Measurements from ENCODE around the gene HOXA3. TPM values are rescaled to one million over a fixed set of nuclear protein-coding genes. Genes with fewer than 3 reads are reported as not detected.

Gene HOXA3
- total RNA-seq, 1 donor from 2014 or later: not detected

DNA sequence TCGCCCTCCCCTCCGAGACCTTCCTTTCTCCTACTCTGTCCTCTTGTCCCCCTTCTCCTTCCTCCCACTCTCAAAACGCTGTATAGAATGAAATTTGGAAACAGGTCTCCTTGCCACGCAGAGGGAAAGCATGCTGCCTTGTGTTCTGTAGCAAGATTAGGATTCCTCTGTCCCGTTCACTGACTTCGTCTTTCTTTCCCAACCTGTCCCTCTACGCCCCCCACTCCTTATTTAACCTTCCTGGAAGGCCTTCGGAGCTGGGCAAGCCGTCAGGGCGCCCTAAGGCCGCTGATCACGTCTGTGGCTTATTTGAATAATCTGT is 11.6 kb upstream of the HOXA3 start:
- Mint-ChIP-seq H3K27me3 (ENCODE audit: unreplicated experiment) (peaks cover 46% of the 10 kb centered on the region), H3K4me1 (ENCODE audit: low read depth, unreplicated experiment) (peaks cover 2% of the 10 kb centered on the region), H3K9me3 (ENCODE audit: unreplicated experiment) (peaks cover 16% of the 10 kb centered on the region), H3K27ac (ENCODE audit: unreplicated experiment) (no peak overlapping the region), H3K36me3 (ENCODE audit: unreplicated experiment) (peaks cover 6% of the 10 kb centered on the region), H3K4me3 (ENCODE audit: unreplicated experiment) (no peak overlapping the region)
- TF ChIP-seq, protein P1, sequence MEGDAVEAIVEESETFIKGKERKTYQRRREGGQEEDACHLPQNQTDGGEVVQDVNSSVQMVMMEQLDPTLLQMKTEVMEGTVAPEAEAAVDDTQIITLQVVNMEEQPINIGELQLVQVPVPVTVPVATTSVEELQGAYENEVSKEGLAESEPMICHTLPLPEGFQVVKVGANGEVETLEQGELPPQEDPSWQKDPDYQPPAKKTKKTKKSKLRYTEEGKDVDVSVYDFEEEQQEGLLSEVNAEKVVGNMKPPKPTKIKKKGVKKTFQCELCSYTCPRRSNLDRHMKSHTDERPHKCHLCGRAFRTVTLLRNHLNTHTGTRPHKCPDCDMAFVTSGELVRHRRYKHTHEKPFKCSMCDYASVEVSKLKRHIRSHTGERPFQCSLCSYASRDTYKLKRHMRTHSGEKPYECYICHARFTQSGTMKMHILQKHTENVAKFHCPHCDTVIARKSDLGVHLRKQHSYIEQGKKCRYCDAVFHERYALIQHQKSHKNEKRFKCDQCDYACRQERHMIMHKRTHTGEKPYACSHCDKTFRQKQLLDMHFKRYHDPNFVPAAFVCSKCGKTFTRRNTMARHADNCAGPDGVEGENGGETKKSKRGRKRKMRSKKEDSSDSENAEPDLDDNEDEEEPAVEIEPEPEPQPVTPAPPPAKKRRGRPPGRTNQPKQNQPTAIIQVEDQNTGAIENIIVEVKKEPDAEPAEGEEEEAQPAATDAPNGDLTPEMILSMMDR (IDR thresholded peaks at IDR 0.05; ENCODE audit: partially characterized antibody, unreplicated experiment): no peak
- DNase-seq: no peak

DNA sequence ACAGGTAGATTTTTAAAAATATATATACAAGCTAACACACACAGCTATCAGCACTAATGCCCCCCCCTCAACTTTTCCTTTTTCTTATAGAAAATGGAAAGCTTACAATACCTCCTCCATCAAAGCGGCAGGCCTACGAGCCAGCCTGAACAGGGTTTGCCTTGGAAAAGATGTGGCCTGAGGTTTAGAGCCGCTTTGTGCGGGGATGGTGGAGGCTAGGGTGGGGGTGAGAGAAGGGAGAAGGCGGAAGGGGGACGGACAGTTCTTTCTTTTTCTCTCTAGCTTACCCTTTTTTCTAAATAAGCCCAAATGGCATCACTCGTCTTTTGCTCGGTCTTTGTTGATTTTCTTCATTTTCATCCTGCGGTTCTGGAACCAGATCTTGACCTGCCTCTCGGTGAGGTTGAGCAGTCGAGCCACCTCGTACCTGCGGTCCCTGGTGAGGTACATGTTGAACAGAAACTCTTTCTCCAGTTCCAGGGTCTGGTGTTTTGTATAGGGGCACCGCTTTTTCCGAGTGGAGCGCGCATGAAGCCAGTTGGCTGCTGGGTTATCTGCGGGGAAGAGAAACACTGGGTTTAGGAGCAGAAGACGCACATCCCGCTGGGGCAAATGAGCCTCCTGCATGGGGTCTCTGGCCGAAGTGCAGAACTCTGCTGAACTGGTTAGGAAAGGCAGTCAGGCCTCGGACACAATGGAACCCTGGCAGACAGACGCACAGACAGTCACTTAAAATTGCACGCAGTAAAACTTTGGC is 11.1 kb upstream of the HOXA3 start:
- Mint-ChIP-seq H3K27me3 (ENCODE audit: unreplicated experiment) (peaks cover 41% of the 10 kb centered on the region), H3K4me1 (ENCODE audit: low read depth, unreplicated experiment) (peaks cover 2% of the 10 kb centered on the region), H3K9me3 (ENCODE audit: unreplicated experiment) (peaks cover 21% of the 10 kb centered on the region), H3K27ac (ENCODE audit: unreplicated experiment) (no peak overlapping the region), H3K4me3 (ENCODE audit: unreplicated experiment) (no peak overlapping the region), H3K36me3 (ENCODE audit: unreplicated experiment) (peaks cover 6% of the 10 kb centered on the region)
- DNase-seq: peak; percentile 17
- TF ChIP-seq, protein P1 (IDR thresholded peaks at IDR 0.05; ENCODE audit: partially characterized antibody, unreplicated experiment): no peak

DNA sequence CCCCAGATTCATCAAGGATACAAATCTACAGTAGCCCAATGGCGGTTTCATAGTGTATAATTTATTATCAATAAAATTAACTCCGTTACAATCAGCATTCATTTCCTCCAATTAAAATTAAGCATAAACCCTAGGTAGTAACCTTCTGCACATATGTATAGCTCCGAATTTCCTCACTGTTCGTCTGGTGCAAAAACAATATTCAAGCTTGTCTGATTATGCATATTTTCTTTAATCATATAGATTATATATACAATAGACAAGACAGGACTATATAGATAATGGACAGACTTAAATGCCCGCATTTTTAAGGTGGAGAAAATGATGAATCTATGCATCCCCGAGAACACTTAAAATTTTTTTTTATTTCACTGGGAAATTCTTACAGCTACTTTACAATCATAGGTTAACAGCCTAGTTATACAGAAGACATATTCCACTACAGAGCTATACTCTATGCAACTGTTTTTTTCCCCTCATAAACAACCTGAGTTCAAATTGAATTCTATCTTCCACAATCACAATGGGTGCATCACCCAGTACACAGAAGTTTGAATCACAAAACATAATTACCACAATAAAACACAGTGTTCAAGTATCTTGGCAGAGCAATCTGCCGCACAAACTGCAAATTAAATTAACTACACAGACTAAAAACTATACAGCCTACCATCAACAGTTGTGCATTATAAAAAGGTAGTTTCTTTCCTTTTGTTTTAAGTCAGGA is 10.3 kb upstream of the HOXA3 start:
- Mint-ChIP-seq H3K27me3 (ENCODE audit: unreplicated experiment) (peaks cover 41% of the 10 kb centered on the region), H3K9me3 (ENCODE audit: unreplicated experiment) (peaks cover 21% of the 10 kb centered on the region), H3K27ac (ENCODE audit: unreplicated experiment) (no peak overlapping the region), H3K36me3 (ENCODE audit: unreplicated experiment) (peaks cover 10% of the 10 kb centered on the region), H3K4me3 (ENCODE audit: unreplicated experiment) (no peak overlapping the region), H3K4me1 (ENCODE audit: low read depth, unreplicated experiment) (peaks cover 2% of the 10 kb centered on the region)
- TF ChIP-seq, protein P1 (IDR thresholded peaks at IDR 0.05; ENCODE audit: partially characterized antibody, unreplicated experiment): no peak
- DNase-seq: no peak

DNA sequence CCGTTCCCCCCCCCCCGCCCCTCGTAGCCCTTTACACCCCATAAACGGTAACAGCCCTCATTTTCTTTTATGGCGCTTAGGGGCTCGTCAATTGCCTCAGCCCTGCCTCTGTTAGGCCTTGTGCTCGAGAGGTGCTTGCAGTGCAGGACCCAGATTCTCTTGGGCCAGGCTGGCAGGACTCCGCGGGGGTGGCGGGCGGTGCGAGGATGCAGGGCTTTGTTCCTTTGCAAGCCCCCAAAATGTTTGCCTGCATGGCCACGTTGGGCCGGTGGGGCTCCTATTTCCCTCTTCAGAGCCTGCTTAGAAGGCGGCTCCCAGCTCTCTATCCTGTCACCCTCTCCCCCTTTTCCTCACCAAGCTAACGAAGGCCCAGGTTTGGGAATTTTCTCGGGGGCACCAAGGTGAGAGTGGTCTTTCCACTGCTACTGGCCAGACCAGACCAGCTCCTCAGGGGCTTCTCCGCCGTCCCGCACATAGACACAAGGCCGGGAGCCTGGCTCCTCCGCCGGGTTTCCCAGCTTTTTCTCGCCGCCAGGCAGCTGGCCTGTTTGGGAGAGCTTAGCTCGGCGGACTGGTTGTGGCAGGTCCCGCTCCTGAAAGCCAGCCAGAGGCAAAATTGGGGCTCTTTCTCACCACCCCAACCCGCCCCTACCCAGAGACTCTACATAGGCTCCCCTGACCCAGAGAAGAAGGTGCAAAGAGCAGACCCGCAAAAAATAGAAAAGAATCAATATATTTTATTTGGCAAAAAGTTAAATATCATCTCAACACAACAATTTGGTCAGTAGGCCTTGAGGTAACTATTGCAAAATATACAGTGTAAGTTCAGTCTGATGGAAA is 9.6 kb upstream of the HOXA3 start:
- Mint-ChIP-seq H3K27ac (ENCODE audit: unreplicated experiment) (no peak overlapping the region), H3K4me3 (ENCODE audit: unreplicated experiment) (no peak overlapping the region), H3K9me3 (ENCODE audit: unreplicated experiment) (peaks cover 18% of the 10 kb centered on the region), H3K36me3 (ENCODE audit: unreplicated experiment) (peaks cover 10% of the 10 kb centered on the region), H3K4me1 (ENCODE audit: low read depth, unreplicated experiment) (peaks cover 2% of the 10 kb centered on the region), H3K27me3 (ENCODE audit: unreplicated experiment) (peaks cover 44% of the 10 kb centered on the region)
- TF ChIP-seq, protein P1 (IDR thresholded peaks at IDR 0.05; ENCODE audit: partially characterized antibody, unreplicated experiment): no peak
- peak; percentile 29 for DNase-seq
